ENCODE data around the gene TMEM39A. TPM values are rescaled to one million over a fixed set of nuclear protein-coding genes. Genes with fewer than 3 reads are reported as not detected.

Gene TMEM39A, protein sequence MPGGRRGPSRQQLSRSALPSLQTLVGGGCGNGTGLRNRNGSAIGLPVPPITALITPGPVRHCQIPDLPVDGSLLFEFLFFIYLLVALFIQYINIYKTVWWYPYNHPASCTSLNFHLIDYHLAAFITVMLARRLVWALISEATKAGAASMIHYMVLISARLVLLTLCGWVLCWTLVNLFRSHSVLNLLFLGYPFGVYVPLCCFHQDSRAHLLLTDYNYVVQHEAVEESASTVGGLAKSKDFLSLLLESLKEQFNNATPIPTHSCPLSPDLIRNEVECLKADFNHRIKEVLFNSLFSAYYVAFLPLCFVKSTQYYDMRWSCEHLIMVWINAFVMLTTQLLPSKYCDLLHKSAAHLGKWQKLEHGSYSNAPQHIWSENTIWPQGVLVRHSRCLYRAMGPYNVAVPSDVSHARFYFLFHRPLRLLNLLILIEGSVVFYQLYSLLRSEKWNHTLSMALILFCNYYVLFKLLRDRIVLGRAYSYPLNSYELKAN
- total RNA-seq (2013; cell fraction: nucleolus; rRNA removed): 197 and 208 TPM in 2 replicates
- total RNA-seq (2014; rRNA removed) (32.2 and 38.5 TPM in 2 replicates), total RNA-seq (2014; rRNA removed; fragmentation: Illumina TruSeq; extraction: Trizol) (20.7 and 23.3 TPM in 2 replicates), total RNA-seq (2021) (35.8 and 39.0 TPM in 2 replicates), polyA plus RNA-seq (2011; rRNA removed) (43.2 and 44.7 TPM in 2 replicates), polyA plus RNA-seq (2014; fragmentation: Illumina TruSeq; extraction: Trizol) (19.8 and 21.7 TPM in 2 replicates), polyA plus RNA-seq (2014; fragmentation: Nextera tagmentation; extraction: Ambion mirVana) (10 to 100 TPM; 10.8 to 21.2 TPM), polyA plus RNA-seq (2014; rRNA removed) (27.0 and 28.0 TPM in 2 replicates), polyA plus RNA-seq (2016; fragmentation: Nextera tagmentation; extraction: Ambion mirVana) (10 to 100 TPM; 40.4 to 41.6 TPM), polyA minus RNA-seq (2011; rRNA and poly(A)+ RNA removed) (83.7 and 91.1 TPM in 2 replicates), Bru-seq, nascent RNA (percentile 97 among the genes with signal in this experiment), BruChase-seq, experiment 1, labeled RNA remaining after a 6-hour chase (percentile 92 among the genes with signal in this experiment), BruChase-seq, experiment 2, labeled RNA remaining after a 2-hour chase (percentile 97 among the genes with signal in this experiment)
- 14.8 TPM for polyA plus RNA-seq (2011; ENCODE audit: low read depth)
- 25.6 and 26.8 TPM in 2 replicates for polyA plus RNA-seq (2011; cell fraction: cytosol; rRNA removed)
- 59.1 and 86.2 TPM in 2 replicates for polyA plus RNA-seq (2011; cell fraction: nucleus; rRNA removed)
- polyA plus RNA-seq (2012): 24.8 and 26.8 TPM in 2 replicates
- 7.7 and 11.2 TPM in 2 replicates for polyA minus RNA-seq (2011; cell fraction: cytosol; rRNA and poly(A)+ RNA removed)
- polyA minus RNA-seq (2011; cell fraction: nucleus; rRNA and poly(A)+ RNA removed): 53.1 and 60.4 TPM in 2 replicates
- long read RNA-seq, experiment 1, full-length matches to known transcripts: 13 of 21 reads
- long read RNA-seq, experiment 1, partial matches to known transcripts: 0 of 21 reads
- long read RNA-seq, experiment 1, other reads (novel, unspliced or antisense): 8 of 21 reads
- long read RNA-seq, experiment 2, full-length matches to known transcripts: 63 of 138 reads
- long read RNA-seq, experiment 2, partial matches to known transcripts: 28 of 138 reads
- long read RNA-seq, experiment 2, other reads (novel, unspliced or antisense): 47 of 138 reads

DNA sequence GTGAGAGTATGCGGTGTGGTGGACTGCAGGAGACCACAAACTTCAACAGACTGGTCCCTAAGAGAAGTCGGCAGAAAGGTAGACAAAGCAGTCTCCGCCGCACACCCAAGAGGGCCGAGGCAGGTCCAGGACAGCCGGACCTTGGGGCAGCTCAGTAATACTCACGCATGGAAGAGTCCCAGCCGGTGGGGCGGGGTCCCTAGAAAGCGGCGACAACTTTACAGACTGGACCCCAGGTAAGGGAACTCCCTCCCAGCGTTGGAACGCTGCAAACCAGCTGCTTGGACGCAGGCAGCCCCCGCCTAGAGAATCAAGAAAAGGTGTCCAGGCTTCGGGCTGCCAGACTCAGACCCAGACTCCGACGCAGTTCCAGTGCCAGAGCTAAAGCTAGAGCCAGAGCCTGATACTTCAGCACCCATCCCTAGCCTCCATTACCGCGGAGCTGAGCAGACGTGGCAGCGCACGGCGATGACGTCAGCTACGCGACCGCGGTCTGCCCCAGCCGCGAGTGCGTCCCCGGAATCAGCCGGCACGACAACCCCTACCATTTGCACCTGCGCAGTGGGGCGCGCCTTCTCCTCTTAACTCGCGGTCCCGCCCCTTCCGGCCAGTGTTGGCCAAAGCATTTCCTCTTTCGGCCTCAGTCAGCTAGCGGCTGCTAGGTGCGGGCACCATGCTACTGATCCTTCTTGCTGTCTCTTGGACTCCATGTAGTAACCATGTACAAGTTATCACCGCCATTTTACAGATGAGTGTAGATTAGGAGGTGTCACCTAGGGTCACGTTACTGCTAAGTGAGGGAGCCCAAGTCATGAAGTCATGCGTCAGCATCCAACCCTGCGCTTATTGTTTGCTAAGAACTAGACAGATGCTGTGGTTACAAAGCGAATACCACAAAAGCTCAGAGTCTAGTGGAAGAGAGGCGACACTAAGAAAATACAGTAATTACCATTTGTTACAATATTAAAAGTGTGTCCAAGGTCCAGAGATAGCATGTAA, at the start of gene TMEM39A:
Gene TMEM39A, minus strand, starts transcription at position 445 of the 999 bp plus-strand sequence. CDS start 1,541 bp downstream, outside the sequence.
- H3K9ac ChIP-seq (ENCODE audit: control insufficient read depth, insufficient read depth, low read length): peak within 1 kb of the TSS; percentile 94
- FAIRE-seq (peak; percentile 79), ATAC-seq (peak; percentile 93), DNase-seq (ENCODE audit: low read depth, low spot score) (peak; percentile 96)
- ChIA-PET RAD21 (ENCODE audit: unreplicated experiment) (interaction anchor here (0.6 to 5.9 kb wide), 17 partner anchors 10 to 223 kb away, joined by 3 to 51 read pairs (median 4); partner anchors contain the start of genes ARHGAP31, B4GALT4, CD80 and PLA1A), POLR2A (interaction anchor here (0.6 to 4.7 kb wide), 32 partner anchors 9 to 695 kb away, joined by 3 to 57 read pairs (median 4); partner anchors contain the start of genes ARHGAP31, B4GALT4, CD80 and COX17), CTCF (interaction anchor here (0.6 to 3.8 kb wide), 13 partner anchors 9 to 396 kb away, joined by 3 to 18 read pairs (median 3); partner anchors contain the start of gene CD80), SMC1A (ENCODE audit: uncharacterized antibody, unreplicated experiment) (interaction anchor here (0.7 to 6.5 kb wide), 27 partner anchors 8 to 238 kb away, joined by 3 to 39 read pairs (median 4); partner anchors contain the start of genes ARHGAP31, B4GALT4, CD80 and TIMMDC1)
- H4K20me1 ChIP-seq (ENCODE audit: control insufficient read depth, insufficient read depth): no peaks in the 10 kb centered on the region
- H3K36me3 ChIP-seq (ENCODE audit: control insufficient read depth in 2 of 2, insufficient read depth in 2 of 2, low read length in 1 of 2): peaks cover 0 to 17% of the 10 kb centered on the region in 2 experiments; a peak in 1 of 4 replicates
- H3K27ac ChIP-seq (ENCODE audit: control insufficient read depth, insufficient read depth): peak within 1 kb of the TSS; percentile 90
- peak within 1 kb of the TSS; percentile 82 for H3K4me2 ChIP-seq (ENCODE audit: control insufficient read depth, insufficient read depth)
- H3K4me3 ChIP-seq: peak within 1 kb of the TSS; percentile 97
- WGBS (ENCODE audit: insufficient coverage, insufficient replicate concordance, low lambda C conversion rate, missing lambda C conversion rate): under 1% methylated on average over 51 of the region's 51 CpGs
- peaks cover 48% of the 10 kb centered on the region for H3K79me2 ChIP-seq (ENCODE audit: control insufficient read depth, insufficient read depth, low read length)
- BruUV-seq (replicated peaks): TSS peak; percentile 85
- H2AFZ ChIP-seq (ENCODE audit: control insufficient read depth, low read depth, low read length): peak within 1 kb of the TSS; percentile 85
- H3K9me3 ChIP-seq (replicated peaks; ENCODE audit: control insufficient read depth, insufficient read depth, low read length): no peaks in the 10 kb centered on the region
- intact Hi-C loops (cut with micrococcal nuclease; ENCODE audit: unreplicated experiment) (loop anchor here (1.0 to 10.0 kb wide), 3 partner anchors 140 to 214 kb away; partner anchors contain the start of genes ARHGAP31 and COX17), in situ Hi-C loops (cut with MboI) (no loop called here)
- peaks cover 9% of the 10 kb centered on the region for H3K4me1 ChIP-seq (ENCODE audit: control insufficient read depth, insufficient read depth, low read length)
- H3K27me3 ChIP-seq (replicated peaks in 1 of 2; ENCODE audit: control insufficient read depth in 2 of 2, insufficient read depth in 2 of 2, low read length in 1 of 2): no peaks in the 10 kb centered on the region
- TF ChIP-seq, protein P1, sequence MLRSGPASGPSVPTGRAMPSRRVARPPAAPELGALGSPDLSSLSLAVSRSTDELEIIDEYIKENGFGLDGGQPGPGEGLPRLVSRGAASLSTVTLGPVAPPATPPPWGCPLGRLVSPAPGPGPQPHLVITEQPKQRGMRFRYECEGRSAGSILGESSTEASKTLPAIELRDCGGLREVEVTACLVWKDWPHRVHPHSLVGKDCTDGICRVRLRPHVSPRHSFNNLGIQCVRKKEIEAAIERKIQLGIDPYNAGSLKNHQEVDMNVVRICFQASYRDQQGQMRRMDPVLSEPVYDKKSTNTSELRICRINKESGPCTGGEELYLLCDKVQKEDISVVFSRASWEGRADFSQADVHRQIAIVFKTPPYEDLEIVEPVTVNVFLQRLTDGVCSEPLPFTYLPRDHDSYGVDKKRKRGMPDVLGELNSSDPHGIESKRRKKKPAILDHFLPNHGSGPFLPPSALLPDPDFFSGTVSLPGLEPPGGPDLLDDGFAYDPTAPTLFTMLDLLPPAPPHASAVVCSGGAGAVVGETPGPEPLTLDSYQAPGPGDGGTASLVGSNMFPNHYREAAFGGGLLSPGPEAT (IDR thresholded peaks at IDR 0.05; ENCODE audit: low read depth): peak; percentile 97
- TF ChIP-seq TCF12 (IDR thresholded peaks at IDR 0.05; ENCODE audit: low read depth, low read length) (peak; percentile 54; the same call in 1 of the 2 replicates), MEF2B (IDR thresholded peaks at IDR 0.05; ENCODE audit: partially characterized antibody, poor library complexity, severe bottlenecking) (peak; percentile 52), PAX8 (IDR thresholded peaks at IDR 0.05) (0 out of 2 replicates have a peak, but pooled peaks have one; percentile 40), EP300 (IDR thresholded peaks at IDR 0.05; ENCODE audit: borderline replicate concordance in 1 of 2, control insufficient read depth in 1 of 2, low read depth in 2 of 2, low read length in 2 of 2) (peak; percentile 10 to 83; a peak in 2 of 4 replicates), CEBPB (IDR thresholded peaks at IDR 0.05; ENCODE audit: borderline replicate concordance in 1 of 2, low read depth in 2 of 2, low read length in 2 of 2) (no peak)
- TF ChIP-seq, protein P2, sequence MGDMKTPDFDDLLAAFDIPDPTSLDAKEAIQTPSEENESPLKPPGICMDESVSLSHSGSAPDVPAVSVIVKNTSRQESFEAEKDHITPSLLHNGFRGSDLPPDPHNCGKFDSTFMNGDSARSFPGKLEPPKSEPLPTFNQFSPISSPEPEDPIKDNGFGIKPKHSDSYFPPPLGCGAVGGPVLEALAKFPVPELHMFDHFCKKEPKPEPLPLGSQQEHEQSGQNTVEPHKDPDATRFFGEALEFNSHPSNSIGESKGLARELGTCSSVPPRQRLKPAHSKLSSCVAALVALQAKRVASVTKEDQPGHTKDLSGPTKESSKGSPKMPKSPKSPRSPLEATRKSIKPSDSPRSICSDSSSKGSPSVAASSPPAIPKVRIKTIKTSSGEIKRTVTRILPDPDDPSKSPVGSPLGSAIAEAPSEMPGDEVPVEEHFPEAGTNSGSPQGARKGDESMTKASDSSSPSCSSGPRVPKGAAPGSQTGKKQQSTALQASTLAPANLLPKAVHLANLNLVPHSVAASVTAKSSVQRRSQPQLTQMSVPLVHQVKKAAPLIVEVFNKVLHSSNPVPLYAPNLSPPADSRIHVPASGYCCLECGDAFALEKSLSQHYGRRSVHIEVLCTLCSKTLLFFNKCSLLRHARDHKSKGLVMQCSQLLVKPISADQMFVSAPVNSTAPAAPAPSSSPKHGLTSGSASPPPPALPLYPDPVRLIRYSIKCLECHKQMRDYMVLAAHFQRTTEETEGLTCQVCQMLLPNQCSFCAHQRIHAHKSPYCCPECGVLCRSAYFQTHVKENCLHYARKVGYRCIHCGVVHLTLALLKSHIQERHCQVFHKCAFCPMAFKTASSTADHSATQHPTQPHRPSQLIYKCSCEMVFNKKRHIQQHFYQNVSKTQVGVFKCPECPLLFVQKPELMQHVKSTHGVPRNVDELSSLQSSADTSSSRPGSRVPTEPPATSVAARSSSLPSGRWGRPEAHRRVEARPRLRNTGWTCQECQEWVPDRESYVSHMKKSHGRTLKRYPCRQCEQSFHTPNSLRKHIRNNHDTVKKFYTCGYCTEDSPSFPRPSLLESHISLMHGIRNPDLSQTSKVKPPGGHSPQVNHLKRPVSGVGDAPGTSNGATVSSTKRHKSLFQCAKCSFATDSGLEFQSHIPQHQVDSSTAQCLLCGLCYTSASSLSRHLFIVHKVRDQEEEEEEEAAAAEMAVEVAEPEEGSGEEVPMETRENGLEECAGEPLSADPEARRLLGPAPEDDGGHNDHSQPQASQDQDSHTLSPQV (IDR thresholded peaks at IDR 0.05): no peak

Measured in GM12878 (cell line).